ENCODE data around the gene RPAP3.

RPAP3 gene

DNA sequence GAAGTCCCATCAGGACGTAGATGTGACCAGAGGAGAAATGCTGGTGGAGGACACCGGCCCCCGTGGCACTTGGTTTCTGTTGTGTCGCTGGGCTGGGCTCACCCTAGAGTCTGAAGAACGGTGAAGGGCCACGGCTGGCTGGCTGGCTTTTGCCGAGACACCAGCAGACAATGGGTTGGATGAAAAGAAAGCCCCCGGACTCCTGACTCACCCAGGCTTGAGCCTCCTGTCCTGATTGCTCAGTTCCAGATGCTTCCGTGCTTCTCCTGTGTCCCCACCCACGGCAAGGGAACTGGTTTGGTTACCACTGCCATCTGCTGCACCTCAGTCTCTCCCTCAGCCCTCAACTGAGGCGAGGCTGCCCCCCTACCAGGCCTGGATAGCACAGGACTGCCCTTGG is 29.8 kb upstream of the RPAP3 start:
- DNase-seq (ENCODE audit: low spot score): no peak
- TF ChIP-seq, protein P1, sequence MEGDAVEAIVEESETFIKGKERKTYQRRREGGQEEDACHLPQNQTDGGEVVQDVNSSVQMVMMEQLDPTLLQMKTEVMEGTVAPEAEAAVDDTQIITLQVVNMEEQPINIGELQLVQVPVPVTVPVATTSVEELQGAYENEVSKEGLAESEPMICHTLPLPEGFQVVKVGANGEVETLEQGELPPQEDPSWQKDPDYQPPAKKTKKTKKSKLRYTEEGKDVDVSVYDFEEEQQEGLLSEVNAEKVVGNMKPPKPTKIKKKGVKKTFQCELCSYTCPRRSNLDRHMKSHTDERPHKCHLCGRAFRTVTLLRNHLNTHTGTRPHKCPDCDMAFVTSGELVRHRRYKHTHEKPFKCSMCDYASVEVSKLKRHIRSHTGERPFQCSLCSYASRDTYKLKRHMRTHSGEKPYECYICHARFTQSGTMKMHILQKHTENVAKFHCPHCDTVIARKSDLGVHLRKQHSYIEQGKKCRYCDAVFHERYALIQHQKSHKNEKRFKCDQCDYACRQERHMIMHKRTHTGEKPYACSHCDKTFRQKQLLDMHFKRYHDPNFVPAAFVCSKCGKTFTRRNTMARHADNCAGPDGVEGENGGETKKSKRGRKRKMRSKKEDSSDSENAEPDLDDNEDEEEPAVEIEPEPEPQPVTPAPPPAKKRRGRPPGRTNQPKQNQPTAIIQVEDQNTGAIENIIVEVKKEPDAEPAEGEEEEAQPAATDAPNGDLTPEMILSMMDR (IDR thresholded peaks at IDR 0.05; ENCODE audit: extremely low read depth, missing control alignments): no peak

DNA sequence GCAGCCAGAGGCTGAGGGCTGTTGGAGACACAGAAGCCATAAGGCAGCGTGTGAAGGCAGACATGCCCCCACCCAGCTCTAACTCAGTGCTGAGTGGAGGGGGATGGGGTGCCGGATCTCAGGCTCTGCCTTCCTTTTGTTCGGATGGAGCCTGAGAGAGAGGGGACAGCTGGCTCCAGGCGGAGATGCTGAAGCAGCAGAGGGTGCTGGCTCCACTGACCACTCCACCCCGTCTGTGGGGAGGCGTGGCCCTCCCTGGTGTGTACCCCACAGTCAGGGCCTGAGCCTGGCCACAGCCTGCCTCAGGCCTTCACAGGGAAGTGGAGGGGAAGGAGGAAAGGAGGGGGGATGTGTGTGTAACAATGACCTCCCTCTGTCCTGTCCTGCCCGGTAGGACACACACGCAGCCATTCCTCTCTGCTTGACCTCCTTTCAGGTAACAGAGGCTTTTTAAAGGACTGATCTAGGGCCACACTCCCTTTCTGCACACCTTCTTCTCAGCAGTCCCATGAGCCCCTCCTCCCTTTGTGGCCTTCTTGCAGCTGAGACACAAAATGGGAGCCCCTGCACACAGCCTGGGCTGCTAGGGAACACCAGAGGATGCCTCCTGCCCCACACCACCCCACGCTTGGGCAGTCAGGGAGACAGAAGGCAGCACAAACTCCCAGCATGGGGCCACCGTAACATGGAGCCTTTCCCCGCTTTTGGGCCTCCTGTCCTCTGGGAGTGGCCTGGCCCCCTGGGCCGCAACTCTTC is 29.1 kb upstream of the RPAP3 start:
- TF ChIP-seq, protein P1 (IDR thresholded peaks at IDR 0.05; ENCODE audit: extremely low read depth, missing control alignments): no peak
- no peak for DNase-seq (ENCODE audit: low spot score)

DNA sequence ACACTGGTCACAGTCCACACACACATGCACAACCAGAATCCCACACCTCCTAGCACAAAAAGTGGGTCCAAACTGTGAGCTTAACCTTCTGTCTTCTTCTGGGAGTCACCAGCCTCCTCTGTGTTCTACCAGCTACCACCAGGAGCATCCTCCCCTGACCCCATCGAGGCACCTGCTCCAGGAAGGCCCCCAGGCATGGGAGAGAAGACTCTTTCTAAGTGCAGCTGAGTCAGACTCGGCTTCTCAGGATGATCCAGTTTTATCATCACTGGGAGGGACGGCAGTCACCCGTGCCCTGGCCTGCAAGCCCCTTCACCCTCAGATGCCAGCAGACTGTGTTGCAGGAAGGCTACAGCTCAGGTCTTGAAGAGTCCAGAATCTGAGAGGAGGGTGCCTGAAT is 27.3 kb upstream of the RPAP3 start:
- TF ChIP-seq, protein P1 (IDR thresholded peaks at IDR 0.05; ENCODE audit: extremely low read depth, missing control alignments): no peak

GRCh38 chr12:47732504-47732903 is 26.7 kb upstream of the RPAP3 start:
- TF ChIP-seq, protein P1 (IDR thresholded peaks at IDR 0.05; ENCODE audit: extremely low read depth, missing control alignments): no peak
- DNase-seq (ENCODE audit: low spot score): no peak

More for the DNA sequence above, 27.3 kb upstream of the RPAP3 start:
- DNase-seq (ENCODE audit: low spot score): no peak

GRCh38 chr12:47731723-47732122 is 25.9 kb upstream of the RPAP3 start:
- TF ChIP-seq, protein P1 (IDR thresholded peaks at IDR 0.05; ENCODE audit: extremely low read depth, missing control alignments): no peak
- DNase-seq (ENCODE audit: low spot score): no peak

GRCh38 chr12:47730341-47730744 is 24.5 kb upstream of the RPAP3 start:
- DNase-seq (ENCODE audit: low spot score): no peak
- TF ChIP-seq, protein P1 (IDR thresholded peaks at IDR 0.05; ENCODE audit: extremely low read depth, missing control alignments): no peak

- DNase-seq (ENCODE audit: low spot score): no peak
Measured at GRCh38 chr12:47729233-47729632, 23.4 kb upstream of the RPAP3 start.

More at GRCh38 chr12:47729233-47729632, 23.4 kb upstream of the RPAP3 start:
- TF ChIP-seq, protein P1 (IDR thresholded peaks at IDR 0.05; ENCODE audit: extremely low read depth, missing control alignments): no peak

All from GM20000 (cell line).